HEK293 (cell line): ENCODE data around the gene GABRD.

Experiments used
- PRDM6 ChIP-seq: fragments of 450-650 bp; formaldehyde crosslinking; IDR thresholded peaks from 2 replicates; pipeline ENCODE4 v1.5.1; 2017; ENCODE audit warnings: missing biosample characterization, missing genetic modification characterization
- ZNF121 ChIP-seq: fragments of 450-650 bp; formaldehyde crosslinking; IDR thresholded peaks from 2 replicates; pipeline ENCODE4 v1.5.1; 2016; ENCODE audit warnings: missing biosample characterization, missing genetic modification characterization
- ZNF280C ChIP-seq: fragments of 450-650 bp; formaldehyde crosslinking; IDR thresholded peaks from 2 replicates; pipeline ENCODE4 v1.5.1; 2016; ENCODE audit warnings: missing biosample characterization, missing genetic modification characterization
- ZNF768 ChIP-seq: fragments of 450-650 bp; formaldehyde crosslinking; IDR thresholded peaks from 2 replicates; pipeline ENCODE4 v1.5.1; 2018; ENCODE audit warnings: missing biosample characterization, mild to moderate bottlenecking, missing genetic modification characterization
- TF ChIP-seq, protein P1 (sequence below): fragments of 450-650 bp; formaldehyde crosslinking; IDR thresholded peaks from 2 replicates; pipeline ENCODE4 v1.5.1; 2016; ENCODE audit warnings: missing biosample characterization, missing genetic modification characterization
- TF ChIP-seq, protein P2 (sequence below): fragments of 450-650 bp; formaldehyde crosslinking; IDR thresholded peaks from 2 replicates; pipeline ENCODE4 v1.5.1; 2016; ENCODE audit warnings: missing biosample characterization, missing genetic modification characterization

DNA sequence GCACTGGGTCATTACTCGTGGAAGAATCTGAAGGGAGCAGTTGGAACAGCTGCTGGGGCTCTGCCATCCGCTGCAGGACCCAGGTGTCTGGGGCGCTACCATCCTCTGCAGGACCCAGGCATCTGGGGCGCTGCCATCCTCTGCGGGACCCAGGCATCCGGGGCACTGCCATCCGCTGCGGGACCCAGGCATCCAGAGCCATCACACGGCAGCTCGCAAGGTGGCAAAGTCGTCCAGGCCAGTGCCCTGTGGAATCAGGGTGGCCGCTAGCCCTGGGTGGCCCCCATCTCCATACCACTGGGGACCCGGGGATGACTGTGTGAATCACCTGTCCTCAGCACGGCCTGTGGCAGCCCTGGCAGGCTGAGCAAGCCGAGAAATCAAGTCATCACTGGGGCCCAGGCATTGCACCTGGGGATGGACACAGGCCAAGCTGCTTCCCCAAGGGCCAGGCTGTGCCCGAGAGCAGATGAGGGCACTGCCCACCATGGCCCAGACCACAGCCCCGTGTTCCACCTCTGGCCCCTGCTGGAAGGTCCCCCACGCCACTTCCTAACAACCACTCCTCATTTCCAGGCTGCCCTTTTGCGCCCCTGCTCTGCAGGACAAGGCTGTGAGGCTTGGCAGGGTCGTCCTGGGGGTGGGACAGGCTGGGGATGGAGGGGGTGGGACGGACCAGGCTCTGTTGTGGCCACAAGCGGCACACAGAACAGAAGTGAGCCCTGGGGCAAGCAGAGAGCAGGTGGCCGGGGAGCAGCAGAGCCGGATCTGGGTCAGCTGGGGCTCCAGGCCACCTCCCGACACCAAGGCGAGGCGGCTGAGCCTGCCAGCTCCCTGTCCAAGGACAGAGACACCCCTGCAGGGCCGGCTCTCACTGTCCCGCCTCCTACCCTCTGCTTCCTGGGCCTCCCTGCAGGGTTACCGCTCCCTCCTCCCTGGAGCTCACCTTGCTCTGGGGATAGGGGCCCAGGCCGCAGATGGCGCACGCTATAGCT is 12.7 kb downstream of the GABRD start:
- no peak for TF ChIP-seq PRDM6 (tag by site-specific recombination)
- TF ChIP-seq ZNF768: no peak
- TF ChIP-seq, protein P1, sequence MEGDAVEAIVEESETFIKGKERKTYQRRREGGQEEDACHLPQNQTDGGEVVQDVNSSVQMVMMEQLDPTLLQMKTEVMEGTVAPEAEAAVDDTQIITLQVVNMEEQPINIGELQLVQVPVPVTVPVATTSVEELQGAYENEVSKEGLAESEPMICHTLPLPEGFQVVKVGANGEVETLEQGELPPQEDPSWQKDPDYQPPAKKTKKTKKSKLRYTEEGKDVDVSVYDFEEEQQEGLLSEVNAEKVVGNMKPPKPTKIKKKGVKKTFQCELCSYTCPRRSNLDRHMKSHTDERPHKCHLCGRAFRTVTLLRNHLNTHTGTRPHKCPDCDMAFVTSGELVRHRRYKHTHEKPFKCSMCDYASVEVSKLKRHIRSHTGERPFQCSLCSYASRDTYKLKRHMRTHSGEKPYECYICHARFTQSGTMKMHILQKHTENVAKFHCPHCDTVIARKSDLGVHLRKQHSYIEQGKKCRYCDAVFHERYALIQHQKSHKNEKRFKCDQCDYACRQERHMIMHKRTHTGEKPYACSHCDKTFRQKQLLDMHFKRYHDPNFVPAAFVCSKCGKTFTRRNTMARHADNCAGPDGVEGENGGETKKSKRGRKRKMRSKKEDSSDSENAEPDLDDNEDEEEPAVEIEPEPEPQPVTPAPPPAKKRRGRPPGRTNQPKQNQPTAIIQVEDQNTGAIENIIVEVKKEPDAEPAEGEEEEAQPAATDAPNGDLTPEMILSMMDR: no peak
- TF ChIP-seq ZNF121 (tag by site-specific recombination): no peak
- TF ChIP-seq ZNF280C (tag by site-specific recombination): no peak
- TF ChIP-seq, protein P2, sequence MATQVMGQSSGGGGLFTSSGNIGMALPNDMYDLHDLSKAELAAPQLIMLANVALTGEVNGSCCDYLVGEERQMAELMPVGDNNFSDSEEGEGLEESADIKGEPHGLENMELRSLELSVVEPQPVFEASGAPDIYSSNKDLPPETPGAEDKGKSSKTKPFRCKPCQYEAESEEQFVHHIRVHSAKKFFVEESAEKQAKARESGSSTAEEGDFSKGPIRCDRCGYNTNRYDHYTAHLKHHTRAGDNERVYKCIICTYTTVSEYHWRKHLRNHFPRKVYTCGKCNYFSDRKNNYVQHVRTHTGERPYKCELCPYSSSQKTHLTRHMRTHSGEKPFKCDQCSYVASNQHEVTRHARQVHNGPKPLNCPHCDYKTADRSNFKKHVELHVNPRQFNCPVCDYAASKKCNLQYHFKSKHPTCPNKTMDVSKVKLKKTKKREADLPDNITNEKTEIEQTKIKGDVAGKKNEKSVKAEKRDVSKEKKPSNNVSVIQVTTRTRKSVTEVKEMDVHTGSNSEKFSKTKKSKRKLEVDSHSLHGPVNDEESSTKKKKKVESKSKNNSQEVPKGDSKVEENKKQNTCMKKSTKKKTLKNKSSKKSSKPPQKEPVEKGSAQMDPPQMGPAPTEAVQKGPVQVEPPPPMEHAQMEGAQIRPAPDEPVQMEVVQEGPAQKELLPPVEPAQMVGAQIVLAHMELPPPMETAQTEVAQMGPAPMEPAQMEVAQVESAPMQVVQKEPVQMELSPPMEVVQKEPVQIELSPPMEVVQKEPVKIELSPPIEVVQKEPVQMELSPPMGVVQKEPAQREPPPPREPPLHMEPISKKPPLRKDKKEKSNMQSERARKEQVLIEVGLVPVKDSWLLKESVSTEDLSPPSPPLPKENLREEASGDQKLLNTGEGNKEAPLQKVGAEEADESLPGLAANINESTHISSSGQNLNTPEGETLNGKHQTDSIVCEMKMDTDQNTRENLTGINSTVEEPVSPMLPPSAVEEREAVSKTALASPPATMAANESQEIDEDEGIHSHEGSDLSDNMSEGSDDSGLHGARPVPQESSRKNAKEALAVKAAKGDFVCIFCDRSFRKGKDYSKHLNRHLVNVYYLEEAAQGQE (tag by site-specific recombination): no peak
